ENCODE results near the gene LRRFIP1.

DNA sequence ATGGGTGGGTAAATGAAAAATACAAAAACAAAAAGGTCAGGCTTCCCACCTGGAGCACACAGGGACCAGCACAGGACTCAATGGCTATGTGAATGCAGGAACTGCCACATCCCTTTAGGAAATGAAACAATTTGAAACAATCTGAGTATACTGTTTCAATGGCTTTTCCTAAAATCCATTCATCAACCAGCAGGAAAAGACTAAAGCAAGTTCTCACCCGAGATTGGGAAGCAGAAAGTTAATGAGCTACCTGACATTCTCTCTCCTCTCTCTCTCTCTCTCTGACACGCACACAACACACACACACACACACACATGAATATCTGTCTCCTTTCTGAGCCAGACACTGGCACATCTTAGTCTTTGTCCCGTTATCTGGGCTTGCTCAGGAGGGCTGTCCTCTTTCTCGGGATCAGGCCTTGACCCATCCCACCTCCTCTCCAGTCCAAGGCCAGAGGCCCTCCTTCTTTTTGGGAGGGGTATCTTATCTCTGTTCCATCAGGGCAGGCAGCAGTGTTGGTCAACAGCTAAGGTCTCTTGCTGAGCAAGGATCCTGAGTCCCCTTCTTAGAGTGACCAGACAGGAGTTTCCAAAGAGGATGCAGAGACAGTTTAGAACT lies 11.6 kb upstream of the LRRFIP1 start:
- TF ChIP-seq, protein P1, sequence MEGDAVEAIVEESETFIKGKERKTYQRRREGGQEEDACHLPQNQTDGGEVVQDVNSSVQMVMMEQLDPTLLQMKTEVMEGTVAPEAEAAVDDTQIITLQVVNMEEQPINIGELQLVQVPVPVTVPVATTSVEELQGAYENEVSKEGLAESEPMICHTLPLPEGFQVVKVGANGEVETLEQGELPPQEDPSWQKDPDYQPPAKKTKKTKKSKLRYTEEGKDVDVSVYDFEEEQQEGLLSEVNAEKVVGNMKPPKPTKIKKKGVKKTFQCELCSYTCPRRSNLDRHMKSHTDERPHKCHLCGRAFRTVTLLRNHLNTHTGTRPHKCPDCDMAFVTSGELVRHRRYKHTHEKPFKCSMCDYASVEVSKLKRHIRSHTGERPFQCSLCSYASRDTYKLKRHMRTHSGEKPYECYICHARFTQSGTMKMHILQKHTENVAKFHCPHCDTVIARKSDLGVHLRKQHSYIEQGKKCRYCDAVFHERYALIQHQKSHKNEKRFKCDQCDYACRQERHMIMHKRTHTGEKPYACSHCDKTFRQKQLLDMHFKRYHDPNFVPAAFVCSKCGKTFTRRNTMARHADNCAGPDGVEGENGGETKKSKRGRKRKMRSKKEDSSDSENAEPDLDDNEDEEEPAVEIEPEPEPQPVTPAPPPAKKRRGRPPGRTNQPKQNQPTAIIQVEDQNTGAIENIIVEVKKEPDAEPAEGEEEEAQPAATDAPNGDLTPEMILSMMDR (IDR thresholded peaks at IDR 0.05 in 8 of 11, conservative IDR thresholded peaks at IDR 0.05 in 3 of 11) = no peak
- TF ChIP-seq POLR2A (IDR thresholded peaks at IDR 0.05) (no peak), POLR2AphosphoS5 (IDR thresholded peaks at IDR 0.05) (no peak)

All from spleen (tissue), 7 donors.